Activated T-cell treated with anti-CD3 and anti-CD28 coated beads, Interleukin-2, amount 50 U/mL, for 72 hours (primary cell): ENCODE measurements around the gene NDUFAF8. TPM values are rescaled to one million over a fixed set of nuclear protein-coding genes. Genes with fewer than 3 reads are reported as not detected.

Experiments used
- ATAC-seq, 2 donors: fragments of 150-1000 bp; cut with Tn5 transposase; replicated peaks in 1 of 2; 2 replicates each; pipeline ENCODE4 v1.10.0; 2021; ENCODE audit warnings: moderate library complexity in 2 of 2, mild to moderate bottlenecking in 1 of 2
- DNase-seq, 2 donors: peaks; one replicate each; pipeline ENCODE4 v3.0.0; 2021 to 2022; ENCODE audit warnings: mixed read lengths in 1 of 2
- H3K27ac Mint-ChIP-seq: one replicate; pipeline ENCODE4 v1.8.0; 2022; ENCODE audit warnings: mild to moderate bottlenecking, moderate library complexity, mixed read lengths
- H3K27me3 Mint-ChIP-seq: one replicate; pipeline ENCODE4 v1.8.0; 2022; ENCODE audit warnings: low read depth, mixed read lengths
- H3K36me3 Mint-ChIP-seq, 2 donors: one replicate each; pipeline ENCODE4 v1.8.0; 2022; ENCODE audit warnings: mixed read lengths in 2 of 2, mild to moderate bottlenecking in 1 of 2; ENCODE audit not compliant: insufficient read depth in 2 of 2
- H3K4me1 Mint-ChIP-seq: one replicate; pipeline ENCODE4 v1.8.0; 2022; ENCODE audit warnings: low read depth, mixed read lengths
- H3K4me3 Mint-ChIP-seq, 2 donors: one replicate each; pipeline ENCODE4 v1.8.0; 2022; ENCODE audit warnings: mild to moderate bottlenecking in 2 of 2, mixed read lengths in 2 of 2, moderate library complexity in 2 of 2
- H3K9me3 Mint-ChIP-seq, 2 donors: one replicate each; pipeline ENCODE4 v1.8.0; 2022; ENCODE audit warnings: mixed read lengths in 2 of 2
- total RNA-seq, 2 donors: library from RNA; stranded (reverse); gene quantifications; one replicate each; pipeline ENCODE4 v1.2.3, GENCODE V29; 2022

NDUFAF8 gene
- total RNA-seq, 2 donors from 2014 or later, result 37.4 to 48.8 TPM

GRCh38 chr17:81242421-81243332 is 3.6 kb downstream of the NDUFAF8 start:
- peak overlapping the region in 1 of 2 donors; percentile 56 for H3K4me3 Mint-ChIP-seq
- H3K9me3 Mint-ChIP-seq, result no peaks in the 10 kb centered on the region
- DNase-seq (no peak), ATAC-seq (no peak)
- no peak overlapping the region for H3K27ac Mint-ChIP-seq
- H3K27me3 Mint-ChIP-seq, result no peaks in the 10 kb centered on the region
- peaks cover 2 to 7% of the 10 kb centered on the region in 2 donors for H3K36me3 Mint-ChIP-seq
- peaks cover 38% of the 10 kb centered on the region for H3K4me1 Mint-ChIP-seq

DNA sequence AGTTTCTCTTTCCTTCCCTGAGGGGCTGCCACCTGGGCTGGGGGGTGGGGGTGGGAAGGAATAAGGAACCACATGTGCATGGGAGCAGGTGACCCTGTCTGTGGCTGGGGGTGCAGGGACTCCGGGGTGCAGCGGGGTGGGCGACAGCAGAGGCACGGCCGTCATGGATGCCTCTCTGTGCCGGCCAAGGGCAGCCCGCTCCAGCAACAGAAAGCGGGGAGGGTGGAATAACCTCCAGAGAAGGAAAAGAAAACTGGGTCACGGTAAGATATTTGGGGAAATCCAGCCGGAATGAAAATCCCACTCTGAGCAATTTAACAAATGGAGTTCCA is 4.2 kb downstream of the NDUFAF8 start:
- Mint-ChIP-seq H3K4me1 (peaks cover 35% of the 10 kb centered on the region), H3K27ac (no peak overlapping the region), H3K36me3 (peaks cover 2 to 7% of the 10 kb centered on the region in 2 donors), H3K9me3 (no peaks in the 10 kb centered on the region), H3K4me3 (no peak overlapping the region), H3K27me3 (no peaks in the 10 kb centered on the region)
- no peak for ATAC-seq
- DNase-seq, result no peak

DNA sequence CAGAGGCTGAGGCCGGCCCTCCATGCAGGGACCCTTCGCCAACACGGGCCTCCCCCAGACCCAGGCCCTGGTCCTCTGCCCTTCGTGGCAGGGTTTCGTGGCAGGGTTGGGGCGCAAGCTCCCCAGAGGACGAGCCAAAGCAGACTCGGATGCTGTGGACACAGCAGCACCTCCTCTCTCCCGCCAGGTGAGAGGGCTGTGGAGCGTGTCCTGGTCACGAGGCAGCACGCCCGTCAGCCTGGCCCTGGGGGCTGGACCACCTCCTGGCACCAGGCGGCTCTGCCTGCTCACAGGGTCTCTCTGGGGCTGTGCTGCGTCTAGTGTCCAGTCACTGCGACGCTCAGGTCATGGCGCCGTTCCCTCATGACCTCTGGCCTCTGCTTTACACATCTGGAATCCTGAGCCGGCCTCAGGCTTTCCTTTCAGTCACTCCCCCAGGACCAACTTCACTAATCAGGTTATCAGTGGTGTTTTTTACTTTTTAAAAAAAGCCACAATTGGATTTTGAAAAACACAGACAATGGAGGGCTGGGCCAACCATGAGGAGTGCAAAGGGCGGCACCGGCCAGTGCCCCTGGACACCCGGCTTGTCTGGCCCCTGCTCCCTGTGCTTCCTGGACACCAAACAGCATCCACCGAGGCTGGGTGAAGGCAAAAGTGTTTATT is 5.4 kb downstream of the NDUFAF8 start:
- ATAC-seq, result no peak
- H3K9me3 Mint-ChIP-seq, result no peaks in the 10 kb centered on the region
- no peak overlapping the region for H3K4me3 Mint-ChIP-seq

GRCh38 chr17:81245024-81245664 is 6.0 kb downstream of the NDUFAF8 start:
- DNase-seq, result no peak
- peak overlapping the region; percentile 54 for H3K27ac Mint-ChIP-seq
- no peaks in the 10 kb centered on the region for H3K9me3 Mint-ChIP-seq

More for the DNA sequence above, 5.4 kb downstream of the NDUFAF8 start:
- no peak for DNase-seq
- Mint-ChIP-seq H3K4me1 (peaks cover 35% of the 10 kb centered on the region), H3K27me3 (no peaks in the 10 kb centered on the region), H3K27ac (peak overlapping the region; percentile 54), H3K36me3 (peaks cover 0 to 7% of the 10 kb centered on the region in 2 donors)

GRCh38 chr17:81245665-81246342 is 6.7 kb downstream of the NDUFAF8 start:
- peaks cover 0 to 4% of the 10 kb centered on the region in 2 donors for H3K36me3 Mint-ChIP-seq
- H3K27me3 Mint-ChIP-seq, result no peaks in the 10 kb centered on the region
- DNase-seq (no peak), ATAC-seq (no peak)
- no peaks in the 10 kb centered on the region for H3K9me3 Mint-ChIP-seq
- H3K4me1 Mint-ChIP-seq, result peaks cover 24% of the 10 kb centered on the region
- H3K4me3 Mint-ChIP-seq, result no peak overlapping the region
- no peak overlapping the region for H3K27ac Mint-ChIP-seq

More at GRCh38 chr17:81245024-81245664, 6.0 kb downstream of the NDUFAF8 start:
- ATAC-seq, result peak; percentile 18 to 71
- H3K4me3 Mint-ChIP-seq, result no peak overlapping the region
- peaks cover 31% of the 10 kb centered on the region for H3K4me1 Mint-ChIP-seq
- peaks cover 0 to 6% of the 10 kb centered on the region in 2 donors for H3K36me3 Mint-ChIP-seq
- H3K27me3 Mint-ChIP-seq, result no peaks in the 10 kb centered on the region

DNA sequence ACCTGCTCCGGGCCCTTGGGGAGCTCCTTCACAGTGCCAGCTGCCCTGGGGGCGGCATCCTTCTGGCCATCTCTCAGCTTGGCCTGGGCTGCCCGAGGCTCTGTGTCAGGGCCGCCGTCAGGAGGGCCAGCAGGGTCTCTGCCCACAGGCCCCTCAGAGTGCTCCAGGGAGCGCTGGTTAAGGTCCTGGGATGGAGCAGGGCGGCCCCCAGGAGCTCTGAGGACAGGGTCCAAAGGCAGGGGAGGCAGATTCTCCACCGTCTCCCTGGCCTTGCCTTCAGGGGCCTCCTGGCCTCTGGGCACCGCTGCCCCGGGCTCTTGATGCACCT is 7.2 kb downstream of the NDUFAF8 start:
- peaks cover 0 to 3% of the 10 kb centered on the region in 2 donors for H3K36me3 Mint-ChIP-seq
- H3K27ac Mint-ChIP-seq, result no peak overlapping the region
- H3K27me3 Mint-ChIP-seq, result no peaks in the 10 kb centered on the region
- no peak for DNase-seq
- no peaks in the 10 kb centered on the region for H3K9me3 Mint-ChIP-seq
- H3K4me1 Mint-ChIP-seq, result peaks cover 19% of the 10 kb centered on the region
- H3K4me3 Mint-ChIP-seq, result no peak overlapping the region
- ATAC-seq, result no peak

- DNase-seq, result no peak
- Mint-ChIP-seq H3K36me3 (peaks cover 0 to 3% of the 10 kb centered on the region in 2 donors), H3K4me1 (peaks cover 14% of the 10 kb centered on the region), H3K27me3 (no peaks in the 10 kb centered on the region), H3K27ac (no peak overlapping the region), H3K4me3 (no peak overlapping the region), H3K9me3 (no peaks in the 10 kb centered on the region)
- ATAC-seq, result no peak
Measured at GRCh38 chr17:81246679-81247338, 7.7 kb downstream of the NDUFAF8 start.

GRCh38 chr17:81247339-81247990 is 8.3 kb downstream of the NDUFAF8 start:
- ATAC-seq (no peak), DNase-seq (no peak)
- peaks cover 0 to 5% of the 10 kb centered on the region in 2 donors for H3K36me3 Mint-ChIP-seq
- H3K4me1 Mint-ChIP-seq, result peaks cover 8% of the 10 kb centered on the region
- no peaks in the 10 kb centered on the region for H3K9me3 Mint-ChIP-seq
- H3K27ac Mint-ChIP-seq, result no peak overlapping the region
- H3K27me3 Mint-ChIP-seq, result no peaks in the 10 kb centered on the region
- H3K4me3 Mint-ChIP-seq, result no peak overlapping the region

- Mint-ChIP-seq H3K27ac (no peak overlapping the region), H3K9me3 (no peaks in the 10 kb centered on the region)
- no peak for ATAC-seq
Measured at GRCh38 chr17:81248649-81249048, 9.5 kb downstream of the NDUFAF8 start.

GRCh38 chr17:81249223-81250040 is 10.3 kb downstream of the NDUFAF8 start:
- H3K4me3 Mint-ChIP-seq, result no peak overlapping the region
- peak in 1 of 2 donors; percentile 4 for ATAC-seq

More at GRCh38 chr17:81248649-81249048, 9.5 kb downstream of the NDUFAF8 start:
- Mint-ChIP-seq H3K27me3 (no peaks in the 10 kb centered on the region), H3K4me1 (peaks cover 14% of the 10 kb centered on the region), H3K36me3 (peaks cover 5 to 7% of the 10 kb centered on the region in 2 donors), H3K4me3 (no peak overlapping the region)
- DNase-seq, result no peak

DNA sequence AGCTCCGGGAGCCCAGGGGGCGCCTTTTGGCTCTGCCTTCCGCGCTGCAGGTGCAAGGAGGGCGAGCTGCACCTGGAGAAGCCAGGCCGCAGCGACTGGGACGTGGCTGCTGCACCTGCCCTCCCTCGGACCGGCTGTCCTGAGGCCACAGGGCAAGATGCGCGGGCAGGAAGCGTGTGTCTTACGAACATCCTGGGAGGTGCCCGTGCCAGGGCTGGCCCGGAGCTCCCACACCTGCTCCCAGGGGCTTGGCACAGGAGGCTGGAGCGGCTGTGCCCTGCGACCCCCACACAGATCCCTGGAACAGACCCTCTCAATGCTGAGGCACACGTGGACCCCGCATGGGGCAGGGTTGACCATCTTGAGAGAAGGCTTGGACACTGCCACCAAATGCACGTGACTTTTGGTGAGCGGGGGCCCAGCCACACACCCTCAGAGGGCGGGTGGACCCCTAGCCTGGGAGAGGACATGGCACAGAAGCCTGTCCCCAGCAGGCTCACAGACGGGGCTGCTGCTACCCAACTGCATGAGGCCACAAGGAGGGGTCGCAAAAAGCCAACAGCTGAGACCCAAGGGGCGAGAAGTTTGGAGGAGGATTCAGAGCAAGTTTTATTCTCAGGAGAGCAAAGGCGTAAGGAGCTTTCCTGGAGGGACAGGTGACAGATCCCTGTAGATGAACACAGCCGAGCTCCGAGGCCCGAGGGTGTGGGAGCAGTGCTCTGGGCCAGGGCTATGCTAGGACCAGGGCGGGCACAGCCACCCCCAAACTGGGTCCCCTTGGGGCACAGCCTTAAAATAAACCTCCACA is 11.4 kb downstream of the NDUFAF8 start:
- DNase-seq (no peak), ATAC-seq (no peak)
- Mint-ChIP-seq H3K27me3 (no peaks in the 10 kb centered on the region), H3K9me3 (no peaks in the 10 kb centered on the region), H3K4me1 (peaks cover 8% of the 10 kb centered on the region), H3K27ac (no peak overlapping the region), H3K4me3 (no peak overlapping the region), H3K36me3 (peaks cover 5 to 6% of the 10 kb centered on the region in 2 donors)

More at GRCh38 chr17:81249223-81250040, 10.3 kb downstream of the NDUFAF8 start:
- Mint-ChIP-seq H3K27ac (no peak overlapping the region), H3K36me3 (peaks cover 6 to 7% of the 10 kb centered on the region in 2 donors), H3K4me1 (peaks cover 15% of the 10 kb centered on the region), H3K27me3 (no peaks in the 10 kb centered on the region), H3K9me3 (no peaks in the 10 kb centered on the region)
- DNase-seq, result no peak
